ENCODE data around the gene MMP7.

- TF ChIP-seq, protein P1, sequence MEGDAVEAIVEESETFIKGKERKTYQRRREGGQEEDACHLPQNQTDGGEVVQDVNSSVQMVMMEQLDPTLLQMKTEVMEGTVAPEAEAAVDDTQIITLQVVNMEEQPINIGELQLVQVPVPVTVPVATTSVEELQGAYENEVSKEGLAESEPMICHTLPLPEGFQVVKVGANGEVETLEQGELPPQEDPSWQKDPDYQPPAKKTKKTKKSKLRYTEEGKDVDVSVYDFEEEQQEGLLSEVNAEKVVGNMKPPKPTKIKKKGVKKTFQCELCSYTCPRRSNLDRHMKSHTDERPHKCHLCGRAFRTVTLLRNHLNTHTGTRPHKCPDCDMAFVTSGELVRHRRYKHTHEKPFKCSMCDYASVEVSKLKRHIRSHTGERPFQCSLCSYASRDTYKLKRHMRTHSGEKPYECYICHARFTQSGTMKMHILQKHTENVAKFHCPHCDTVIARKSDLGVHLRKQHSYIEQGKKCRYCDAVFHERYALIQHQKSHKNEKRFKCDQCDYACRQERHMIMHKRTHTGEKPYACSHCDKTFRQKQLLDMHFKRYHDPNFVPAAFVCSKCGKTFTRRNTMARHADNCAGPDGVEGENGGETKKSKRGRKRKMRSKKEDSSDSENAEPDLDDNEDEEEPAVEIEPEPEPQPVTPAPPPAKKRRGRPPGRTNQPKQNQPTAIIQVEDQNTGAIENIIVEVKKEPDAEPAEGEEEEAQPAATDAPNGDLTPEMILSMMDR (IDR thresholded peaks at IDR 0.05), result no peak
- TF ChIP-seq POLR2A (IDR thresholded peaks at IDR 0.05), result no peak
Measured at GRCh38 chr11:102546923-102547471, 16.4 kb upstream of the MMP7 start.

All from right lobe of liver (tissue), 4 donors.